GM13977 (cell line): Measurements from ENCODE around the gene MYLK4.

Source experiments
- DNase-seq: peaks from one replicate; pipeline ENCODE4 v3.0.0; 2012; ENCODE audit warnings: low spot score
- in situ Hi-C: fragments of 300-500 bp; cut with MboI; formaldehyde crosslinking; loops from one replicate; pipeline ENCODE4 v1.12.0; 2022; ENCODE audit warnings: low sequenced_read_pairs, low pct_unique_long_range_greater_than_20kb, mixed read lengths, inconsistent platforms; ENCODE audit not compliant: unreplicated experiment
- TF ChIP-seq, protein P1 (sequence below): IDR thresholded peaks from 2 replicates; pipeline ENCODE4 v1.5.1; 2012; ENCODE audit warnings: mild to moderate bottlenecking, control low read depth; ENCODE audit not compliant: insufficient read depth; ENCODE audit errors: extremely low read depth, missing control alignments

MYLK4 gene

DNA sequence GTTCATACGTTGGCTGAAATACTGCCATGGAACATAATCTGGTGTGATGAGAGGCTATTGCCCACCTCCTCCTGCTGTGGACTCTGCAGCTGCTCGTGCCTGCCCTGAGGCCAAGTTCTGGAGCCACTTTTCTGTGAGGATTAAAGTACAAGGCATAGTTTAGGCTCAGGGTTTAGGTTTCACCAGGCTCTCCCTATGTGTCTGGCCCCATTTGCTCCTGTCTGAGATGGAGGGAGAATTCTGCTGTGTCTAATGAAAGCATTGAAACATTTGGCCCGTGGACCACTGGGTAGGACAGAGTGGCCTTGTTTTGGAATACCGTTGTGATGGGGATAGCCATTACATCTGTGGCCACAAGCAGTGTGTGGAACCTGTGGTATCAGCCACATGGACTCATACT is 20.4 kb upstream of the MYLK4 start:
- no peak for DNase-seq
- TF ChIP-seq, protein P1, sequence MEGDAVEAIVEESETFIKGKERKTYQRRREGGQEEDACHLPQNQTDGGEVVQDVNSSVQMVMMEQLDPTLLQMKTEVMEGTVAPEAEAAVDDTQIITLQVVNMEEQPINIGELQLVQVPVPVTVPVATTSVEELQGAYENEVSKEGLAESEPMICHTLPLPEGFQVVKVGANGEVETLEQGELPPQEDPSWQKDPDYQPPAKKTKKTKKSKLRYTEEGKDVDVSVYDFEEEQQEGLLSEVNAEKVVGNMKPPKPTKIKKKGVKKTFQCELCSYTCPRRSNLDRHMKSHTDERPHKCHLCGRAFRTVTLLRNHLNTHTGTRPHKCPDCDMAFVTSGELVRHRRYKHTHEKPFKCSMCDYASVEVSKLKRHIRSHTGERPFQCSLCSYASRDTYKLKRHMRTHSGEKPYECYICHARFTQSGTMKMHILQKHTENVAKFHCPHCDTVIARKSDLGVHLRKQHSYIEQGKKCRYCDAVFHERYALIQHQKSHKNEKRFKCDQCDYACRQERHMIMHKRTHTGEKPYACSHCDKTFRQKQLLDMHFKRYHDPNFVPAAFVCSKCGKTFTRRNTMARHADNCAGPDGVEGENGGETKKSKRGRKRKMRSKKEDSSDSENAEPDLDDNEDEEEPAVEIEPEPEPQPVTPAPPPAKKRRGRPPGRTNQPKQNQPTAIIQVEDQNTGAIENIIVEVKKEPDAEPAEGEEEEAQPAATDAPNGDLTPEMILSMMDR: no peak
- in situ Hi-C loops: loop anchor here (10.0 kb wide), 1 partner anchor 284 kb away; no protein-coding TSS in a partner anchor

DNA sequence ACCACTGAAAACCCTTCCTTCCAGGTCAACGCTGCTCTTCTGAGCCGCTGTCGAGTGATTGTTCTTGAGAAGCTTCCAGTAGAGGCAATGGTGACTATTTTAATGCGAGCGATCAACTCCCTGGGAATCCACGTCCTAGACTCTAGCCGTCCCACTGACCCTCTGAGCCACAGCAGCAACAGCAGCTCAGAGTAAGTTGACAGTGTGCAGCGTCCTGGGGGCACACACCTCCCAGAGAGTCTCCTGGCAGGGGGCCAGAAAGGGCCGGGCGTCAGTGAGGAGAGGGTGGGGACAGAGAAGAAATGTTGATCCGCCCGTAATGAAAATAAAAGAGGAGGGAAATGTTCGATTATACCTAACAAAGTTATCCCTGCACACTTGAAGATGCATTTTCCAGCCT is 19.4 kb upstream of the MYLK4 start:
- DNase-seq: no peak
- TF ChIP-seq, protein P1: no peak
- in situ Hi-C loops: loop anchor here (10.0 kb wide), 1 partner anchor 285 kb away; no protein-coding TSS in a partner anchor

DNA sequence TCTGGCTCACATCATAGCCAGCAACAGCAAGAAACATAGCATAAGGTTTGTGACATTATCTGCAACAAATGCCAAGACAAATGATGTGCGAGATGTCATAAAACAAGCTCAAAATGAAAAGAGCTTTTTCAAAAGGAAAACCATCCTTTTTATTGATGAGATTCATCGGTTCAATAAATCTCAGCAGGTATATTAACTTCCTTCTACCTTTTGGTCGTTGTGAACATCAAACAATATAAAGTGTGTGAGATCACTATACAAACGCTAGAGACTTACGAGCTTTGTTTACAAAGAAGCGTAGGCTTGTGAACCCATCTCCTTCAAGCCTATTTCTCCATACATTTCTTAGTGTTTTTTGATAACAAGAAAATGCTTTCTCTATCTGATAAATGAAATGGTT is 18.0 kb upstream of the MYLK4 start:
- in situ Hi-C loops: no loop called here
- DNase-seq: no peak
- TF ChIP-seq, protein P1: no peak

DNA sequence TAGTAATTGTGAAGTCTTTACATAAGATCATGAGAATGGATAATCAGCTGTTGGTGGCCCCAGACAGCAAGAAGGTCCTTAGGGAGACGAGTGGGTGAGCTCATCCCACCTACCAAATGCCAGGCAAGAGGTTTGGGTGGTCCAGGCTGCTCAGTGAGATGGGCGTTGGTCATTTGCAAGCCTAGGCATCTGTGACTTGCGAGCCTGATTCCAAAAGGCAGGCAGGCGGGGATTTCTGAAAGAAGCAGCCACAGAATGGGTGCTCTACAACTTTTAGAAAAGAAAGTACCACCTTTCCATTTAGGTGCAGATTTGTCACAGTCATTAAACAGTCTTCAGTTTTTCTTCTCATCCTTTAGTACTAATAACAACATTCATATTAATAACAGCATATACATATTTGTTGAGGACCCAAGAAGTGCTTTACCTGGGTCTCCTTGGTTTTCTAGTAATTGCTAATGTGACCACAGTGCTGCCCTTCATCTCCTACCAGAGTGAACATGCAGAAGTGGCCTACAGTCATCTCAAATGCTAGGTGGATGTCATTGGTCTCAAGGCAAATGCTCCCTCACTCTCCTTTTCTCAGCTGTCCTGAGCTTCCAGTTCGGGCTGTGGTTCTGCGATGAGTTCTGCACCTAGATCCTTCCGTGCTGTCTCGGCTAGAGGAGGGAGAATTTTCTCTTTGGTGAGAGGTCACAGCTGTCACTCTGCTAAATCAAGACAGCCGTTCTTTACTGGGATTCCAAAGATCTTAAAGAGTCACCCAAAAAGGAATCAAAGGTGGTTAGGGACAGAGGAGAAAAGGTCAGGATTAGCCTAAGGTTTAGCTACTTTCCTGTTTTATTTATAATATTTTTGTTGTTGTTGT is 17.2 kb upstream of the MYLK4 start:
- TF ChIP-seq, protein P1: no peak
- peak; percentile 26 for DNase-seq
- in situ Hi-C loops: no loop called here

DNA sequence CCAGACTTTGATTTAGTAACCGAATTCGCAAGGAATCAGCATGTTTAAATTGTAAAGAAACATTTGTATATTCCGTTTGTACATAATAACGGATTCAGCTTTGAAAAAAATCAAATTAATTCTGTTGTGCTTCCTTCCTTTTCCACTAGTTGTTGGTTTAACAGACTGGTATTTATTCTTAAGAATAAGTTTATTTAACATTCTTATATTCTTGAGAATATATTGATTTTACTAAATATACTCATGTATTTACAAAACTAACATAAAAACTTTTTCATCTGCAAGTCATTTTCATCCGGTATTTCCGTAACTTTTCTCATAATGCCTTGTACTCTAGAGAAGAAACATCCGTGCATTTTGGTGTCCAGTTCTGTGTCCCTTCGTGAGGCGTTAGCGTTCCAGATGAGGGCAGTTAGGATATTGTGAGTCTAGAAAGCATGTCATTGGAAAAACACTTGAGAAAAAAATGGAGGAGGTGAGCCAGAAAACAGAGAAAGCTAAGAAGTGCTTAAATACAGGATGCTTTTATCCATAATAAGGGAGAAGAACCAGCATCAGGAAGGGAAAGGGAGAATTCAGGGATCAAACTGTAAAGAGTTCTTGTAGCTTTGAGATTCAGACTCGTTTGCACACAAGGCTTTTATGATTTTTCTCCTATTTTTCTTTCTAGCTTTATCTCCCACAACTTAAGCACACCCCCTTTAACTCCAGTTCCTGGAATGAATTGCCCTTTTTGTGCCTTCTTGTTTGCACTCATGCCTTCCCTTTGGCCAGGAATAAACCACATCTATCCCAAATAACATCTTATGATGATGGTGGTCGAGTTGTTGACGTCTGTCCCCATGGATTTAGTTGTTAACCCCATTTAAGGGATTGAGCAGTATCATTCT is 16.3 kb upstream of the MYLK4 start:
- in situ Hi-C loops: no loop called here
- TF ChIP-seq, protein P1: no peak
- no peak for DNase-seq

DNA sequence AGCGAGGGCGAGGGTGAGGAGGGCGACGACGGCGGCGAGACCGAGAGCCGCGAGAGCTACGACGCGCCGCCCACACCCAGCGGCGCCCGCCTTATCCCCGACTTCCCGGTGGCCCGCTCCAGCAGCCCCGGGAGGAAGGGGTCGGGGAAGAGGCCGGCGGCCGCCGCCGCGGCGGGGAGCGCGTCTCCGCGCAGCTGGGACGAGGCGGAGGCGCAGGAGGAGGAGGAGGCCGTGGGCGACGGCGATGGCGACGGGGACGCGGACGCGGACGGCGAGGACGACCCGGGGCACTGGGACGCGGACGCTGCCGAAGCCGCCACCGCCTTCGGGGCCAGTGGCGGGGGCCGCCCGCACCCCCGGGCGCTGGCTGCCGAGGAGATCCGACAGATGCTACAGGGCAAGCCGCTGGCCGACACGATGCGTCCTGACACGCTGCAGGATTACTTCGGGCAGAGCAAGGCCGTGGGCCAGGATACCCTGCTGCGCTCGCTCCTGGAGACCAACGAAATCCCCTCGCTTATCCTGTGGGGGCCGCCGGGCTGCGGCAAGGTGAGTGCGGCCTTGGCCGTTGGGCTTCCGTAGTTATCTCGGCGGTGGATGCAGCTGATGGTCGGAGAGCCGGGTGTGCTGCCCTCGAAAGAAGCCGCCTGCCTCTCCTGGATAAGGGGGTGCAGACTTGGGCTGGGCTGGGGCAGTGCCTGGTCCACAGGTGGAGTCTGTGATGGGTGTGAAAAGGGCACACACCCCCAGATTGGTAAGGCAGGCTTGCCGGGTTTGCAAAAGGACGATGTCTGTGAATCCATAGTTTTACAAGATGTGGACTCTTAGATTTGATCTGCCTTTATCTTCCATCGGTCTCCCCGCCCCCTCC is 15.4 kb upstream of the MYLK4 start:
- TF ChIP-seq, protein P1: no peak
- DNase-seq: peak; percentile 82

More for the DNA sequence above, 15.4 kb upstream of the MYLK4 start:
- in situ Hi-C loops: no loop called here
